NCI-H146 treated with DMSO at 0.1 percent for 48 hours (cell line): ENCODE data around the gene PSKH1.

Experiments
- DNase-seq: peaks from one replicate; lab custom pipeline; 2025; ENCODE audit not compliant: unreplicated experiment; lab: John Stamatoyannopoulos, UW

Gene PSKH1

DNA sequence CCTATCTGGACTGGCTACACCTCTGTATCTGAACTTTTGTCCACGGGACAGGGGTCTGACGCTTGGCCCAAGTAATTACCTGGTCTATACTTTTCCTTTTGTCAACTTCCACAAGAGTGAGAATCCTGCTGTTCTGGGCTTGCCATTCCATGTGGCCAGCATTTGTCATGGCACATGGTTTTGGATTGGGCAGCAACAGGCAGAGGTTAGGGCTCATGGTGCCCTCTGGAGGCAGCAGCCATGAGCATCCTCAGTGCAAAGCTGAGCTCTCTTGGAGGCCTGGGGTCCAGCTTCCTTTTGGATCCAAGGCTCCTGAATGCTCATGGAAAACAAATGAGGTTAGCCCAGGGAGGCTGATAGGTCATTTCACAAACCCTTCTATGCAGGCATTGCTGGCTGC lies 27.7 kb upstream of the PSKH1 start:
- DNase-seq, result no peak

DNA sequence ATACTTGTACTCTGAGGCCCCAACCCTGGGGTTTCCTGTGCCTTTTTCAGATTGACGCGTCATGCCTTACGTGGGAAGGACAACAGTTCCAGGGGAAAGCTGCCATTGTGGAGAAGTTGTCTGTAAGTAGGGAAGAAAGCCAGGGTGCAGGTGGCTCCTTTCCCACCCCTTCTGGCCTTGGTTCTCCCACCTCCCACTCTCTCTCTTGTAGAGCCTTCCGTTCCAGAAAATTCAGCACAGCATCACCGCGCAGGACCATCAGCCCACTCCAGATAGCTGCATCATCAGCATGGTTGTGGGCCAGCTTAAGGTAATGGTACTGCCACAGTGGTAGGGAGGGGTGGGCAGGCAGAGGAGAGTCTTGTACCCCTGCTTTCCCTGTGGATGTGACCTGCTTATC lies 24.8 kb upstream of the PSKH1 start:
- DNase-seq, result no peak

DNA sequence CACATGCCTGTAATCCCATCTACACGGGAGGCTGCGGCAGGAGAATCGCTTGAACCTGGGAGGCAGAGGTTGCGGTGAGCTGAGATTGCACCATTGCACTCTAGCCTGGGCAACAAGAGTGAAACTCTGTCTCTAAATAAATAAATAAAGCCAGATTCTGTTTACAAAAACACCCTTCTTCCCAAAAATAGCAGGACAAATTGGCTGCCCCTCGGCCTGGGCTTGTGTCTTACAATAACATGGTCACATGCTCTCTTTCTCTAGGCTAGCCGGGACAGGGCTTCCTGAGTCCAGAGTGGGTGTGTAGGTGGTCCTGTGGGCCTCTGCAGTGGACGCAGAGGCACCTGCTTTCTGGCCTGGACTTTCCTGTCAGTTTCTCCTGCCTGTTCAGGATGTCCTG lies 23.4 kb upstream of the PSKH1 start:
- DNase-seq, result no peak

DNA sequence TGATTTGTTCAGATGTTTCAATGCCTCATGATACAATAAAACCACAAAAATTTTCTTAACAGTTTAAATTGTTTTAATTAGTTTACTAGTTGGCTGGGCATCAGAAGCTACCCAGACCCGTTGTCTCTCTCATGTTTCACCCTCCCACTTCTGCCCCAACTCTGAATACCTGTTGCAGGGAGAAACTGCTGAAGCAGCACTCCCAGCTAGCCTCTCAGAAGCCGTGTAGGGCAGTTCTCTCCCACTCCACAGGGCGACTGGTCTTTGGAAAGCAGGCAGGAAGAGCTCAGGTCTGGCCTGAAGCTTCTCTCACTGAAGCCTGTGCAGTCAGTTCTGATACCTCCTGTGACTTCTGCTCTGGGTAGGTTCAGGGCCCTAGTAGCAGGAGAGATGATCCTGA lies 21.8 kb upstream of the PSKH1 start:
- DNase-seq, result no peak

DNA sequence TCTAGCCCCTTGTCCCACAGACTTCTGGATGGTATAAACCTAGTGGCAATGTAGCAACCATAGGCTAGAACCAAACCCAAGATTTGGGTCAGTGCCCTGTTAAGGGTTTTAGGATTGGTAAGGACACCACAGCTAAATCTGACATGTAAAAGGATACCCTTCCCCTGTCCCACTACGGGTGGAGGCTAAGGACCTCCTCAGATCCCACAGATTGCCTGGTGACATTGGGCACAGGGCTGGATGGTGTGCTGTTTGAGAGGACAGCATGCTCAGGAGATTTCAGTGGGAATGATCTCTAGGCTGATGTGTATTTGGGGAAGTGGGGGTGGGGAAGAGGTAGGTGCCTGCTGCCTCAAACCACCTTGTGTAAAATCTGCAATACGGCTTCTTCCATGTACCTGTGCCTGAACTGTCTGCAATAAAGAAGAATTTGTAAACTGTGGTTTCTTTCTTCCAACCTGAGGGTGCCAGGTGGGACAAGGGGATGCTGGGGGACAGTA lies 20.9 kb upstream of the PSKH1 start:
- DNase-seq, result no peak

DNA sequence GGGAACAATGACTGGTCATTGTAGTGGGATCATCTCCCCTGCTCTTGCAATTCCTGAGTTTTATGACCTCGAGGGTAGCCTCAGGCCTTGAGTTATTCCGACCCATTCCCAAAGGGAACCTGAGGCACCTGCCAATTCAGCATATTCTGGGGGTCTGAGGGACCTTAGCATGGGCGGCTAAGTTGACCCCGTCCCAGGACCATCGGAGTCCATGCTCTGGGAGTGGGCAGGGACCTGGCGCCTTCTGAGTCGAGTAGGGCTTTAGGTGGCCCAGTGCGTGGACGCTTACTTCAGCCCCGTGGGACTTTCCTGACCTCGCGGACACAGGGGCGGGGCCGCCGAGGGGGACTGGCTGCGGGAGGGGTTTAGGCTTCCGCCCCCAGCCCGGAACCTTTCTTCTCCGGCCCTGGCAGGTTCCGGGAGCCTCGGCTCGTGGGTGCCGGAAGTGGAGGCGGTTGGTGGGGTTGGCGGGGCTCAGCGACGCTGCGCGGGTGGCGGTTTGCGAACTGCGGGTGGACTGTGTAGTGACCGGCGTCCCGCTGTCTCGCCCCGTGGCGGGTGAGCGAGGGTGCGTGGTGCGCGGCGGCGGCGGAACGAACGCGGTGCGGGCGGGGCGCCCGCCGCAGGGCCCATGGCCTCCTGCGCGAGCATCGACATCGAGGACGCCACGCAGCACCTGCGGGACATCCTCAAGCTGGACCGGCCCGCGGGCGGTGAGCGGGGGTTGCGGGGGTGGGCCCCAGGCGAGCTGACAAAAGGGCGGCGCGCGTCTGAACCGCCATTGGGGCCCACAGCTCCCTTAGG lies 20.2 kb upstream of the PSKH1 start, which contains the start of gene EDC4:
EDC4 (plus strand) TSS at position 422 of the 804 bp plus-strand sequence; CDS start at position 632, 210 bp downstream.
- no peak for DNase-seq

DNA sequence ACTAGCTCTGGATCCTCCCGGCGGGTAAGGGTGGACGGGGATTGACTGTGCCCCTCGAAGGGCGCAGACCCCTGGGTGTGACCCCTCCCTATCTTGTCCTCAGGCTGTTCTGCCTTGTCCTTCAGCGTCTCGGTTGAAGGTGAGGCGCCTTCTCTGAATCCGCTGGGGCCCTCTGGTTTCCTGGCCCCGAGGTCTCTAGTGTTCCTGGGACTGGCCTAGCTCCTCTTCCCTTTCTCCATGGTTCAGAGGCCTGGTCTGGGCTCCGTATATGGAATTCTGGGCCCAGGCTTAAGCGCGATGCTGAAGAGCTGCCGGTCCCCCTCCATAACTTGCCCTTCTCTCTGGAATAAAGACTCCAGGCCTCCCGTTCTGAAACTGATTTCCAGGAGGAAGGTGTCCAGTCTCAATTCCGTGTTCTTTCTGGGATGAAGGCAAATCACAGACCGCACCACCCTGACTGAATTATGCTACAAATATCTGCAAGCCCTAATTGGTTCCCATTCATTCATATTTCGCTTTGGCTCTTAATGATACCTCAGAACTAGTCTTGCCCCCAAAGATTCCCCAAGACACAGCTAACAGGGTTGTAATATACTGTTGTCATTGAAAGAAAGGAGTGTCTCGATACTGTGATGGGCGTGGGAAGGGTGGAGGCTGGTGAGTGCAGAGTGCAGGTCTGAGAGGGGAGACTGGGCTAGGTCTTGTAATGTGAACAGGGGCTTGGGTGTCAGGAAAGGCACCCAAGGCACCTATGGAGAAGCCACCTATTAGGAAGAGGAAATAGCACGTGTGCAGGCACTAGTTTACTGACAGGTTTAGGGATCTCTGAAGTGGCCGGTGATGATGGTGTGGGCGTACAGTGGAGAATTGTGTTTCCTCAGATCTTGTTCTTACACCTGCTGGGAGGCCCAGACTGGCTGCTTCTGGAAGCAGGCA lies 19.4 kb upstream of the PSKH1 start:
- DNase-seq, result no peak

DNA sequence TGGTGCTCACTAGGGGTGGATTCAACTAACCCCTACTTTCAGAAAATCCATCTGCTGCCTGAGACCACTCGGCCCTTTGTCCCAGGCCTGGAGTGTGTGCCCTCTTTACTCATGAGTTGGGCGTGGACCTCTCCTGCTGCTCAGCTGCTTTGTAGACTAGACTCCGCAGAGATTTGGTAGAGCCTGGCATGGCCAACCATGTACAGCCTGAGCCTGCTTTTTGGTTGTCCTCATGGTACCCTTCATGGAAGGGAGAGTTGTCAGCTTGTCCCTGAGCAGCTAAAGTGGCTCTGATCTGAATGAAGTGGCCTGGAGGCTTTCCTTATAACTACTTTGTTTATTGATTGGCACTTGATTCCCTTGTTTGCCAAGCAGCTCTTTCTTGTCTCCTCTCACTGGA lies 18.7 kb upstream of the PSKH1 start:
- no peak for DNase-seq

DNA sequence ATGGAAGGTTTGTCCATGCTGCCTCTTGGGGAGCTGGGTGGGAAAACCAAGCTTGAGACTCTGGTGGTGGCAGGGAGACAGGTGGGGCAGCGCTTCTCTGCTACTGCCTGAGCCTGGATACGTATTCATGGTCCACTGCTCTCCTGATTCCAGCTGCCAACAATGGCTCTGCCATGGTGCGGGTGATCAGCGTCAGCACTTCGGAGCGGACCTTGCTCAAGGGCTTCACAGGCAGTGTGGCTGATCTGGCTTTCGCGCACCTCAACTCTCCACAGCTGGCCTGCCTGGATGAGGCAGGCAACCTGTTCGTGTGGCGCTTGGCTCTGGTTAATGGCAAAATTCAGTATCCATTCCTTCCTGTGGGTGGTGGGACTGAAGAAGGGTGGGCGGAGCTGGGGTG lies 16.0 kb upstream of the PSKH1 start:
- no peak for DNase-seq

DNA sequence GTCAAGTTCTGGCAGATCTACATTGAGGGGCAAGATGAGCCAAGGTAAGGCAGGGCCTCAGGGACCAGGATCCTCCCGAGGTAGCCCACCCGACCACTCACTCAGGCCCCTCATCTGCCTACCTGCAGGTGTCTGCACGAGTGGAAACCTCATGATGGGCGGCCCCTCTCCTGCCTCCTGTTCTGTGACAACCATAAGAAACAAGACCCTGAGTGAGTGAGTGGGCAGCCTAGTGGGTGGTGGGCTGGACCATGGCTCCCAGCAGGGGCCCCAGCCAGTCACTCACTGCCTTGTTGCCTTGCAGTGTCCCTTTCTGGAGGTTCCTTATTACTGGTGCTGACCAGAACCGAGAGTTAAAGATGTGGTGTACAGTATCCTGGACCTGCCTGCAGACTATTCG lies 14.8 kb upstream of the PSKH1 start:
- no peak for DNase-seq

DNA sequence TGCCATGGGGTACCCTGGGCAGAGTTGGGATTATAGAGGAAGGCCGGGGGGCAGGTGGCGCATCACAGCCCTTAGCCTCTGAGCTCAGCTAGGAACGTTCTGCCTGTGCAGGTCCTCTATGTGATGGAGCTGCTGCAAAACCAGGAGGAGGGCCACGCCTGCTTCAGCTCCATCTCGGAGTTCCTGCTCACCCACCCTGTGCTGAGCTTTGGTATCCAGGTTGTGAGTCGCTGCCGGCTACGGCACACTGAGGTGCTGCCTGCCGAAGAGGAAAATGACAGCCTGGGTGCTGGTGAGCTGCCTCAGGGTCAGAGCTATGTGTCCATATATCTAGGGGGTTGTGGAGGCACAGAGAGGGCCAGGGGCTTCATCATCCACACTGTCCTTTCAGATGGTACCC lies 14.2 kb upstream of the PSKH1 start:
- no peak for DNase-seq

DNA sequence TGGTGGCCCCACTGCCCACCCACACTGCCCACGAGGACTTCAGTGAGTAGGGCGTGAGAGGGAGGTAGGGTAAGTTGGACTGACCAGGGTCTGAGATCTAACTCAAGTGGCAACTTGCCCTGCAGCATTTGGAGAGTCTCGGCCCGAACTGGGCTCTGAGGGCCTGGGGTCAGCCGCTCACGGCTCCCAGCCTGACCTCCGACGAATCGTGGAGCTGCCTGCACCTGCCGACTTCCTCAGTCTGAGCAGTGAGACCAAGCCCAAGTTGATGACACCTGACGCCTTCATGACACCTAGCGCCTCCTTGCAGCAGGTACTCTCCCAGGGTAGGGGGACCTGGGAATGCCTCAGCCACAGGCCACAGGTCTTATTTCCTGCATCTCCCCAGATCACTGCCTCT lies 13.6 kb upstream of the PSKH1 start:
- no peak for DNase-seq

DNA sequence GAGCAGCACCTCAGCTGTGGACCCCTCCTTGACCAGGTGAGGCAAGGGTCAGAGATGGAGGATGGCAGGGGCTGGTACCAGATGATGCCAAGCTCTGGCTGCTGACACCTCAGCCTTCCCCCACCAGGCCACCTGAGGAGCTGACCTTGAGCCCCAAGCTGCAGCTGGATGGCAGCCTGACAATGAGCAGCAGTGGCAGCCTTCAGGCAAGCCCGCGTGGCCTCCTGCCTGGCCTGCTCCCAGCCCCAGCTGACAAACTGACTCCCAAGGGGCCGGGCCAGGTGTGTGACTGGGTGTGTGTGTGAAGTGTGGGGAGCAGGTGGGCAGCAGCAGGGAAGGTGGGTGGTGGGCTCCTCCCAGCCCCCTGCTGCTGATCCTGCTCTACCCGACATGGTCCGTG lies 13.1 kb upstream of the PSKH1 start:
- no peak for DNase-seq

DNA sequence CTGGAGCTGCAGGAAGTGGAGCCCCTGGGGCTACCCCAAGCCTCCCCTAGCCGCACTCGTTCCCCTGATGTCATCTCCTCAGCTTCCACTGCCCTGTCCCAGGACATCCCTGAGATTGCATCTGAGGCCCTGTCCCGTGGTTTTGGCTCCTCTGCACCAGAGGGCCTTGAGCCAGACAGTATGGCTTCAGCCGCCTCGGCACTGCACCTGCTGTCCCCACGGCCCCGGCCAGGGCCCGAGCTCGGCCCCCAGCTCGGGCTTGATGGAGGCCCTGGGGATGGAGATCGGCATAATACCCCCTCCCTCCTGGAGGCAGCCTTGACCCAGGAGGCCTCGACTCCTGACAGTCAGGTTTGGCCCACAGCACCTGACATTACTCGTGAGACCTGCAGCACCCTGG lies 12.5 kb upstream of the PSKH1 start:
- DNase-seq, result no peak

DNA sequence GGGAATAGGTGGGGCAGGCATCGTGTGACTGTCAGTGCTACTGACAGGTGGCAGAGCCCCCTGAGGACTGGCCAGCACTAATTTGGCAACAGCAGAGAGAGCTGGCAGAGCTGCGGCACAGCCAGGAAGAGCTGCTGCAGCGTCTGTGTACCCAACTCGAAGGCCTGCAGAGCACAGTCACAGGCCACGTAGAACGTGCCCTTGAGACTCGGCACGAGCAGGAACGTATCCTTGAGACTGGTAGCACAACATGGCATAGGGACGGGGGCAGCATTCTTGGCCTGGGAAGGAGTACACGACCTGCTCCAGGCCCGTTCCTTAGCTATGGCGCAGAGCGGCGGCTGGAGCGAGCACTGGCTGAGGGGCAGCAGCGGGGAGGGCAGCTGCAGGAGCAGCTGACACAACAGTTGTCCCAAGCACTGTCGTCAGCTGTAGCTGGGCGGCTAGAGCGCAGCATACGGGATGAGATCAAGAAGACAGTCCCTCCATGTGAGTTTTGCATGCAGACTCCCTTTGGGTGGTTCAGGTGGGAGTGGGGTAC lies 11.4 kb upstream of the PSKH1 start:
- no peak for DNase-seq

DNA sequence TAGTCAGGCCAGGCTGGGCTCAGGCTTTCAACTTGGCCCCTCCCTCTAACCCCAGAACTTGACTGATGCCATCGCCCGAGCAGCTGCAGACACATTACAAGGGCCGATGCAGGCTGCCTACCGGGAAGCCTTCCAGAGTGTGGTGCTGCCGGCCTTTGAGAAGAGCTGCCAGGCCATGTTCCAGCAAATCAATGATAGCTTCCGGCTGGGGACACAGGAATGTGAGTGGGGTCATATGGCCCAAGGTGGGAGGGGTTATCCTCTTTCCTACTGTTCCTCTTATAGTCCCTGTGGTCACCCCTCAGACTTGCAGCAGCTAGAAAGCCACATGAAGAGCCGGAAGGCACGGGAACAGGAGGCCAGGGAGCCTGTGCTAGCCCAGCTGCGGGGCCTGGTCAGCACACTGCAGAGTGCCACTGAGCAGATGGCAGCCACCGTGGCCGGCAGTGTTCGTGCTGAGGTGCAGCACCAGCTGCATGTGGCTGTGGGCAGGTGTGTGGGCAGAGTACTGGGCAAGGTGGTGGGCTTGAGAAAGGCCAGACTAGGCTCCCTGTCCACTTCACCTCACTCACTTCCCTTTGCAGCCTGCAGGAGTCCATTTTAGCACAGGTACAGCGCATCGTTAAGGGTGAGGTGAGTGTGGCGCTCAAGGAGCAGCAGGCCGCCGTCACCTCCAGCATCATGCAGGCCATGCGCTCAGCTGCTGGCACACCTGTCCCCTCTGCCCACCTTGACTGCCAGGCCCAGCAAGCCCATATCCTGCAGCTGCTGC lies 10.5 kb upstream of the PSKH1 start:
- no peak for DNase-seq

DNA sequence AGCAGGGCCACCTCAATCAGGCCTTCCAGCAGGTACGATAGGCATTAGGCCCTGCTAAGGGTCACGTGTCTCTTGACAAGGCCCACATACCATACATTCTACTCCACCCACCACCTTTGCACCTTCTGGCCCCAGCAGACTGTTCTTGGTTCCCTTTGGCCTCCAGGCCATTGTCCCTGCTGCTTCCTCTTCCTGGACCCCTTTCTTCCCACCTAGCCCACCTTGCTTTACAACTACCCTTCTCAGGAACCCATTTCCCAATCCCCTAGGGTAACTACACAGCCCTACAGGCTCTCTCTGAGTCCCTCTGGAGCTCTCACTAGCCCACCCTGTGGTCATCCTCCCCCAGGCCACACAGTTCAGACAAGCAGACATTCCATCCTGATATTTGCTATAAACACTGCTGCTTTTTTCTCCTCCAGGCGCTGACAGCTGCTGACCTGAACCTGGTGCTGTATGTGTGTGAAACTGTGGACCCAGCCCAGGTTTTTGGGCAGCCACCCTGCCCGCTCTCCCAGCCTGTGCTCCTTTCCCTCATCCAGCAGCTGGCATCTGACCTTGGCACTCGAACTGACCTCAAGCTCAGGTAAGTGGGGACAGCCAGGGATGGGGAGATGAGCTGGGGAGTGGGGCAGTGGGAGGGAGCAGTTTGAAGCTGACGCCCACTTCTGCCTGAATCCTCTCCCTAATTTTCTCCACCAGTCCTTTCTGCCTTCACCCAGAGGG lies 9.7 kb upstream of the PSKH1 start:
- no peak for DNase-seq

DNA sequence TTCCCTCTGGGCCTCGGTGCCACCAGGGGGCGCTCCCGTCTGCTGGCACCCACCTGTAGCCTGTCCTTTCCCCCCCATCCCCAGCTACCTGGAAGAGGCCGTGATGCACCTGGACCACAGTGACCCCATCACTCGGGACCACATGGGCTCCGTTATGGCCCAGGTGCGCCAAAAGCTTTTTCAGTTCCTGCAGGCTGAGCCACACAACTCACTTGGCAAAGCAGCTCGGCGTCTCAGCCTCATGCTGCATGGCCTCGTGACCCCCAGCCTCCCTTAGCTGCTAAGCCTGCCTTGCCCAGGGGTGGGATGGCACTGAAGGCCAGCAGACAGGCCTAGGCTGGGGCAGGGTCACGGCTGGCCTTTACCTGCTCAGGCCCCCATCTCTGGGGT lies 9.2 kb upstream of the PSKH1 start:
- DNase-seq, result no peak

DNA sequence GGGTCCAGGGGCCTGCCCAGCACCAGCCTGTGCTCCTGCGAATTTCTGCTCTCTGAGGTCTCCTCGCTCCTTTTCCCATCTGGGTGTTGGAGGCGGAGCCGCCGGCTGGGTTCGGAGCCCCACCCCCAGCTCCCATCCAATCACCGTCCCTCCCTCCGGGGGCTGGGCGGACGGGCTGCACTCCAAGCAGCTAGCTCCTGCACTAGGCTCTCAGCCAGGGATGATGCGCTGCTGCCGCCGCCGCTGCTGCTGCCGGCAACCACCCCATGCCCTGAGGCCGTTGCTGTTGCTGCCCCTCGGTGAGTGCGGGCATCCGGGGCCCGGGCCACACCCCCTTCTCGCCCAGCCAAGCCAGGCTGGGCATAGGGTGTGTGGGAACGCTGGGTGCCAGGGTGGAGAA lies 8.4 kb upstream of the PSKH1 start, which contains the start of gene NRN1L:
NRN1L (plus strand) TSS at position 202 of the 400 bp plus-strand sequence; CDS start at position 221, 19 bp downstream.
- no peak for DNase-seq

DNA sequence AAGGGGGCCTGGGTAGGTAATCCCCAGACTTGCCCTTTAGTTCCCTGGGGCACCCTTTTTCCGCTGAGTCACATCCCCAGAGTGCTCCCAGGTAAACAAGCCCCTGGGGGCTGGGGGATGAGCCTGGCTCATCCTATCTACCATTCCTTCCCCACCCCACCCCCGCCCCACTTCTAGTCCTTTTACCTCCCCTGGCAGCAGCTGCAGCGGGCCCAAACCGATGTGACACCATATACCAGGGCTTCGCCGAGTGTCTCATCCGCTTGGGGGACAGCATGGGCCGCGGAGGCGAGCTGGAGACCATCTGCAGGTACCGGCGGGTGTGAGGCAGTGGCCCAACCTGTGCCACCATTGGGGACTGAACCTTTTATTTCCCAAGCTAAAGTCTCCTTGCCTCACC lies 7.5 kb upstream of the PSKH1 start:
- DNase-seq, result no peak
